ENCODE results near the gene POU4F3. TPM values are rescaled to one million over a fixed set of nuclear protein-coding genes. Genes with fewer than 3 reads are reported as not detected.
A peak's percentile ranks its signal among the peaks of the same experiment; 100 is the strongest.

POU4F3 gene
- total RNA-seq, 1 donor from 2014 or later, result 0.15 TPM

GRCh38 chr5:146329697-146330096 is 8.9 kb upstream of the POU4F3 start:
- no peak overlapping the region for H3K4me3 Mint-ChIP-seq (ENCODE audit: unreplicated experiment)
- DNase-seq (ENCODE audit: low spot score), result no peak
- no peak overlapping the region for H3K27ac Mint-ChIP-seq (ENCODE audit: unreplicated experiment)
- no peaks in the 10 kb centered on the region for H3K9me3 Mint-ChIP-seq (ENCODE audit: unreplicated experiment)
- peaks cover 13% of the 10 kb centered on the region for H3K4me1 Mint-ChIP-seq (ENCODE audit: unreplicated experiment)
- no peaks in the 10 kb centered on the region for H3K36me3 Mint-ChIP-seq (ENCODE audit: low read depth, unreplicated experiment)
- no peak for TF ChIP-seq CTCF (IDR thresholded peaks at IDR 0.05; ENCODE audit: unreplicated experiment)
- H3K27me3 Mint-ChIP-seq (ENCODE audit: unreplicated experiment), result peaks cover 6% of the 10 kb centered on the region

- H3K36me3 Mint-ChIP-seq (ENCODE audit: low read depth, unreplicated experiment), result no peaks in the 10 kb centered on the region
- no peak overlapping the region for H3K27ac Mint-ChIP-seq (ENCODE audit: unreplicated experiment)
- H3K9me3 Mint-ChIP-seq (ENCODE audit: unreplicated experiment), result no peaks in the 10 kb centered on the region
- H3K27me3 Mint-ChIP-seq (ENCODE audit: unreplicated experiment), result peaks cover 17% of the 10 kb centered on the region
- no peak for TF ChIP-seq CTCF (IDR thresholded peaks at IDR 0.05; ENCODE audit: unreplicated experiment)
- H3K4me1 Mint-ChIP-seq (ENCODE audit: unreplicated experiment), result peaks cover 13% of the 10 kb centered on the region
- H3K4me3 Mint-ChIP-seq (ENCODE audit: unreplicated experiment), result no peak overlapping the region
- DNase-seq (ENCODE audit: low spot score), result no peak
These were observed 7.2 kb upstream of the POU4F3 start for GRCh38 chr5:146331423-146331822.

GRCh38 chr5:146334074-146334533 is 4.5 kb upstream of the POU4F3 start:
- Mint-ChIP-seq H3K27me3 (ENCODE audit: unreplicated experiment) (peaks cover 36% of the 10 kb centered on the region), H3K9me3 (ENCODE audit: unreplicated experiment) (no peaks in the 10 kb centered on the region), H3K27ac (ENCODE audit: unreplicated experiment) (no peak overlapping the region), H3K36me3 (ENCODE audit: low read depth, unreplicated experiment) (no peaks in the 10 kb centered on the region), H3K4me3 (ENCODE audit: unreplicated experiment) (no peak overlapping the region), H3K4me1 (ENCODE audit: unreplicated experiment) (peaks cover 17% of the 10 kb centered on the region)
- peak; percentile 20 for DNase-seq (ENCODE audit: low spot score)
- no peak for TF ChIP-seq CTCF (IDR thresholded peaks at IDR 0.05; ENCODE audit: unreplicated experiment)

GRCh38 chr5:146336197-146336596 is 2.4 kb upstream of the POU4F3 start:
- no peak for DNase-seq (ENCODE audit: low spot score)
- peaks cover 41% of the 10 kb centered on the region for H3K27me3 Mint-ChIP-seq (ENCODE audit: unreplicated experiment)
- H3K4me3 Mint-ChIP-seq (ENCODE audit: unreplicated experiment), result no peak overlapping the region
- no peaks in the 10 kb centered on the region for H3K36me3 Mint-ChIP-seq (ENCODE audit: low read depth, unreplicated experiment)
- TF ChIP-seq CTCF (IDR thresholded peaks at IDR 0.05; ENCODE audit: unreplicated experiment), result no peak
- H3K4me1 Mint-ChIP-seq (ENCODE audit: unreplicated experiment), result peaks cover 23% of the 10 kb centered on the region
- H3K27ac Mint-ChIP-seq (ENCODE audit: unreplicated experiment), result no peak overlapping the region
- H3K9me3 Mint-ChIP-seq (ENCODE audit: unreplicated experiment), result no peaks in the 10 kb centered on the region

- Mint-ChIP-seq H3K4me3 (ENCODE audit: unreplicated experiment) (no peak overlapping the region), H3K36me3 (ENCODE audit: low read depth, unreplicated experiment) (no peaks in the 10 kb centered on the region), H3K27me3 (ENCODE audit: unreplicated experiment) (peaks cover 43% of the 10 kb centered on the region), H3K4me1 (ENCODE audit: unreplicated experiment) (peaks cover 23% of the 10 kb centered on the region), H3K9me3 (ENCODE audit: unreplicated experiment) (no peaks in the 10 kb centered on the region), H3K27ac (ENCODE audit: unreplicated experiment) (no peak overlapping the region)
- no peak for DNase-seq (ENCODE audit: low spot score)
- no peak for TF ChIP-seq CTCF (IDR thresholded peaks at IDR 0.05; ENCODE audit: unreplicated experiment)
These were observed 1.3 kb upstream of the POU4F3 start for GRCh38 chr5:146337264-146337904.

All from endothelial cell (in vitro differentiated cells).